Nephron (organoid): ENCODE measurements around the gene NSG2.
A peak's percentile ranks its signal among the peaks of the same experiment; 100 is the strongest.

ENCODE experiments used
- H3K27ac Mint-ChIP-seq, 3 experiments: 2 replicates each; pipeline ENCODE4 v1.8.0; 2020; ENCODE audit warnings: mixed read lengths in 3 of 3, mild to moderate bottlenecking in 2 of 3, moderate library complexity in 1 of 3
- H3K27me3 Mint-ChIP-seq: 2 replicates; pipeline ENCODE4 v1.8.0; 2021; ENCODE audit warnings: low read depth, mild to moderate bottlenecking, moderate library complexity, mixed read lengths
- H3K36me3 Mint-ChIP-seq: 2 replicates; pipeline ENCODE4 v1.8.0; 2020; ENCODE audit warnings: low read depth, mixed read lengths
- H3K4me1 Mint-ChIP-seq: 2 replicates; pipeline ENCODE4 v1.8.0; 2020; ENCODE audit warnings: mixed read lengths
- H3K4me3 Mint-ChIP-seq, 3 experiments: 2 replicates each; pipeline ENCODE4 v1.8.0; 2020; ENCODE audit warnings: mild to moderate bottlenecking in 3 of 3, mixed read lengths in 3 of 3, moderate library complexity in 2 of 3
- H3K9me3 Mint-ChIP-seq: 2 replicates; pipeline ENCODE4 v1.8.0; 2020; ENCODE audit warnings: mixed read lengths
- CTCF ChIP-seq, 3 experiments: fragments of 200-600 bp; sonication (generic); IDR thresholded peaks; one replicate each; pipeline ENCODE4 v1.5.0; 2021; ENCODE audit warnings: antibody characterized with exemption in 3 of 3; ENCODE audit not compliant: unreplicated experiment in 3 of 3

NSG2 gene

GRCh38 chr5:174045470-174046025 lies at the start of gene NSG2:
NSG2 (plus strand) TSS chr5:174045706; CDS start chr5:174046756, 1,050 bp downstream.
- Mint-ChIP-seq H3K9me3 (no peaks in the 10 kb centered on the region), H3K27ac (no peak within 1 kb of the TSS), H3K4me3 (peak within 1 kb of the TSS in 1 of 3 experiments; percentile 69), H3K36me3 (no peaks in the 10 kb centered on the region), H3K27me3 (peaks cover 24% of the 10 kb centered on the region), H3K4me1 (no peaks in the 10 kb centered on the region)
- TF ChIP-seq CTCF (IDR thresholded peaks at IDR 0.05; ENCODE audit: unreplicated experiment in 3 of 3): peak; percentile 81 to 96 (median 94)

DNA sequence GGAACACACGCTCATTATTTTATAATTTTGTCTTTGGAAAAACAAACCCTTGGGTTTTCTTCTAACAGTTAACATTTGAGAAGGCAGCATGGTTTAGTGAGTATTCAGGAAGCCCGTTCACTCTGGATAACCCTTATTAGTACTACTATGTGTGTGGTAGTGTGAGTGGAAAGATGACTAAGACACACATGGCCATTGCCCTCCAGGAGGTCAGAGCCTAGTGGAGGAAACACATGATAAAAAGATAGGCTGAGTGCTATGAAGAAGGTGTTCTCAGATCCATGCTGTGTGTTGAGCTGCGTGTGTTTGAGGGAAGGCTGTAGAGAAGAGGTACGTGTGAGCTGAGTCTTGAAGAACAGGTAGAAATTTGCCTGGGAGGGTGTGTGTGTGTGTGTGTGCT lies 48.2 kb upstream of the NSG2 start:
- H3K27ac Mint-ChIP-seq: no peak overlapping the region
- TF ChIP-seq CTCF (IDR thresholded peaks at IDR 0.05; ENCODE audit: unreplicated experiment in 3 of 3): no peak
- no peaks in the 10 kb centered on the region for H3K36me3 Mint-ChIP-seq
- H3K4me1 Mint-ChIP-seq: no peaks in the 10 kb centered on the region
- H3K4me3 Mint-ChIP-seq: no peak overlapping the region
- peaks cover 12% of the 10 kb centered on the region for H3K27me3 Mint-ChIP-seq
- H3K9me3 Mint-ChIP-seq: no peaks in the 10 kb centered on the region

DNA sequence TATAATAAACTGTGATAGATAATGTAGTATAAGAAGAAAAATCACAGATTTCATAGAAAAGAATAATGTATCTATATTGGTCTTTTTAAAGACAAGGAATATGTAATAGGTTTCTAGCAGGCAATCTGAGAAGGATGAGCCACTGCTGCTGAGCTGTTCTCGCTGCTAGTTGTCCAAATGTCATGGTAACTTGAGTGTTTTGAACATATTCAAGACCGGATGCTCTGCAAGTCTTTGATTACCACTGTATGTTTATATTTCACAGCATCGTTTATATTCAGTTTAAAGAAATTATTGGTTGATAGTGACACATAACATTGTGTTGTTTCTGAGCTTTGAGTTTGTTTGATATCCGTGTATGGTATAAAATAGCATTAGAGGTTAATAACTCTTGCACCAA lies 47.0 kb upstream of the NSG2 start:
- peaks cover 12% of the 10 kb centered on the region for H3K27me3 Mint-ChIP-seq
- H3K4me3 Mint-ChIP-seq: no peak overlapping the region
- no peaks in the 10 kb centered on the region for H3K36me3 Mint-ChIP-seq
- no peak for TF ChIP-seq CTCF (IDR thresholded peaks at IDR 0.05; ENCODE audit: unreplicated experiment in 3 of 3)
- no peaks in the 10 kb centered on the region for H3K9me3 Mint-ChIP-seq
- H3K4me1 Mint-ChIP-seq: no peaks in the 10 kb centered on the region
- H3K27ac Mint-ChIP-seq: no peak overlapping the region

DNA sequence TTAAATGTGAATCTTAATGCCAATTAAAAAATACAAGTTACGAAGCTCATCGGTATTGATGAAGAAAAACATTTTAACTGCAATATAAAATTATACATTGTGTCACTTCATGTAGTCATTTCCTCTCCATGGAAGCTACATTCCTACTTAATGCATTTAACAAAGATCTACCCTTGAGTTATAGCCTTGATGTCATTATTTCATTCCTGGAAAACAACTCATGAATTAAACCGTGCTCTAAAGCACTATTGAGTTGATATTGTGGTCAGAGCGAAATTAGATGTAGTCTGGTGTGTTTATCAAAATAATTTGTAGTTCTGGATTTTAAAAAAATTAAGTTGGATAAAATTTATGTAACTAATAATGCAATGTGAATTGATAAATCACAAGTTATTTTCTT lies 45.4 kb upstream of the NSG2 start:
- Mint-ChIP-seq H3K36me3 (no peaks in the 10 kb centered on the region), H3K27ac (no peak overlapping the region)

DNA sequence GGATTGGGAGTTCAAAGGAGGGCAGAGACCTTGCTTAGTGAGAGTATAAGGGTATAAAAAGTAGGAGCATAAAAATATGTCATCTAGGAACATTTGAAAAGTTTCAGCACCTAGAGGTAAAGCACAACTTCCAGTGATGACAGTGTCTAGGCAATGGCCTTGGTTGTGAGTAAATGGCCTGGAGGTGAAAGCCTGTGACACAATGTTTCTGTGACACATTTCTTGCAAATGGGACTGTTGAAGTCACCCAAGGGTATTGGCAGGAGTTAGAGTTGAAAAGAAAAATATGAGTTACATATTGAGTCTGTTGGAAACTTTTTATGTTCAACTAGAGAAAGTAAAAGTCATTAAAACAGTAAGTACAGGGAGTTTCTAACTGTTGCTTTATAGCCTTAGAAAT lies 41.7 kb upstream of the NSG2 start:
- H3K9me3 Mint-ChIP-seq: no peaks in the 10 kb centered on the region
- no peaks in the 10 kb centered on the region for H3K36me3 Mint-ChIP-seq
- H3K27me3 Mint-ChIP-seq: no peaks in the 10 kb centered on the region
- no peaks in the 10 kb centered on the region for H3K4me1 Mint-ChIP-seq
- H3K4me3 Mint-ChIP-seq: no peak overlapping the region
- no peak for TF ChIP-seq CTCF (IDR thresholded peaks at IDR 0.05; ENCODE audit: unreplicated experiment in 3 of 3)
- no peak overlapping the region for H3K27ac Mint-ChIP-seq

More for the DNA sequence above, 45.4 kb upstream of the NSG2 start:
- Mint-ChIP-seq H3K27me3 (peaks cover 12% of the 10 kb centered on the region), H3K4me1 (no peaks in the 10 kb centered on the region), H3K4me3 (no peak overlapping the region), H3K9me3 (no peaks in the 10 kb centered on the region)
- TF ChIP-seq CTCF (IDR thresholded peaks at IDR 0.05; ENCODE audit: unreplicated experiment in 3 of 3): no peak

GRCh38 chr5:174008922-174009321 lies 36.6 kb upstream of the NSG2 start:
- H3K9me3 Mint-ChIP-seq: no peaks in the 10 kb centered on the region
- no peak overlapping the region for H3K27ac Mint-ChIP-seq
- no peaks in the 10 kb centered on the region for H3K36me3 Mint-ChIP-seq
- H3K4me1 Mint-ChIP-seq: no peaks in the 10 kb centered on the region
- H3K27me3 Mint-ChIP-seq: no peaks in the 10 kb centered on the region
- no peak for TF ChIP-seq CTCF (IDR thresholded peaks at IDR 0.05; ENCODE audit: unreplicated experiment in 3 of 3)
- no peak overlapping the region for H3K4me3 Mint-ChIP-seq
